Liver (tissue), 3 donors: Measurements from ENCODE around the gene NKD2.

Experiments used
- ATF3 ChIP-seq: IDR thresholded peaks from 2 replicates; pipeline ENCODE4 v1.6.1; 2016; ENCODE audit warnings: antibody characterized with exemption
- CTCF ChIP-seq: fragments of 150-350 bp; IDR thresholded peaks from 2 replicates; pipeline ENCODE4 v1.5.1; 2017; ENCODE audit warnings: improper control_type of control experiment, low read depth, low read length; ENCODE audit not compliant: missing input control
- EGR1 ChIP-seq, 2 donors: IDR thresholded peaks; 2 replicates each; pipeline ENCODE4 v1.6.1; 2016 to 2018; ENCODE audit warnings: antibody characterized with exemption in 2 of 2, low read depth in 2 of 2
- FOXA1 ChIP-seq: IDR thresholded peaks from 2 replicates; pipeline ENCODE4 v1.6.1; 2016; ENCODE audit warnings: antibody characterized with exemption
- HNF4G ChIP-seq: IDR thresholded peaks from 2 replicates; pipeline ENCODE4 v1.6.1; 2016; ENCODE audit warnings: antibody characterized with exemption
- JUND ChIP-seq, 2 donors: IDR thresholded peaks; 2 replicates each; pipeline ENCODE4 v1.6.1; 2016; ENCODE audit warnings: antibody characterized with exemption in 2 of 2
- MAX ChIP-seq: IDR thresholded peaks from 2 replicates; pipeline ENCODE4 v1.6.1; 2016; ENCODE audit warnings: antibody characterized with exemption
- RAD21 ChIP-seq, 2 donors: IDR thresholded peaks; 2 replicates each; pipeline ENCODE4 v1.6.1; 2016; ENCODE audit warnings: antibody characterized with exemption in 2 of 2, mild to moderate bottlenecking in 2 of 2
- REST ChIP-seq: IDR thresholded peaks from 2 replicates; pipeline ENCODE4 v1.6.1; 2016; ENCODE audit warnings: antibody characterized with exemption, mild to moderate bottlenecking
- TAF1 ChIP-seq: conservative IDR thresholded peaks from 2 replicates; pipeline ENCODE4 v1.6.1; 2016; ENCODE audit warnings: antibody characterized with exemption, mild to moderate bottlenecking
- YY1 ChIP-seq: IDR thresholded peaks from 2 replicates; pipeline ENCODE4 v1.6.1; 2016; ENCODE audit warnings: antibody characterized with exemption, mild to moderate bottlenecking
- donor health status: healthy.
- donor health status: healthy.

- TF ChIP-seq MAX (no peak), CTCF (no peak), HNF4G (no peak), YY1 (no peak), REST (no peak), JUND (IDR thresholded peaks at IDR 0.05) (no peak), RAD21 (IDR thresholded peaks at IDR 0.05) (no peak), TAF1 (no peak), EGR1 (IDR thresholded peaks at IDR 0.05; ENCODE audit: low read depth in 2 of 2) (no peak), FOXA1 (no peak), ATF3 (no peak)
These were observed 31.5 kb upstream of the NKD2 start for GRCh38 chr5:976849-977751.
